ENCODE data around the gene OR6C1. TPM values are rescaled to one million over a fixed set of nuclear protein-coding genes. Genes with fewer than 3 reads are reported as not detected.
"Not testable (repeated sequence)": the region's sequence is repeated elsewhere in the genome, so short reads cannot be mapped to it uniquely, and the experiment has no call there.

The OR6C1 gene
- total RNA-seq (2012; rRNA removed): not detected in 2 replicates

GRCh38 chr12:55314043-55314442 is at the start of gene OR6C1:
Gene OR6C1, plus strand, starts transcription at chr12:55314343. Its CDS starts 6,257 bp downstream, at chr12:55320600.
- H3K36me3 ChIP-seq (ENCODE audit: insufficient read depth, low read length): no peaks in the 10 kb centered on the region
- H3K4me1 ChIP-seq (ENCODE audit: control insufficient read depth, insufficient read depth, low read length): no peaks in the 10 kb centered on the region
- peaks cover 3% of the 10 kb centered on the region for H3K27me3 ChIP-seq (ENCODE audit: control insufficient read depth, insufficient read depth, low read length)
- H3K4me3 ChIP-seq (ENCODE audit: low read length): no peak within 1 kb of the TSS
- H3K9me3 ChIP-seq (replicated peaks; ENCODE audit: low read length): no peaks in the 10 kb centered on the region
- no peak within 1 kb of the TSS for H3K9ac ChIP-seq (ENCODE audit: low read depth, low read length)
- no peak within 1 kb of the TSS for H3K4me2 ChIP-seq (ENCODE audit: low read length)

- Histone ChIP-seq H3K4me1 (ENCODE audit: control insufficient read depth, insufficient read depth, low read length) (no peaks in the 10 kb centered on the region), H3K27me3 (ENCODE audit: control insufficient read depth, insufficient read depth, low read length) (no peaks in the 10 kb centered on the region), H3K9ac (ENCODE audit: low read depth, low read length) (no peak overlapping the region), H3K4me2 (ENCODE audit: low read length) (no peak overlapping the region), H3K9me3 (replicated peaks; ENCODE audit: low read length) (no peaks in the 10 kb centered on the region), H3K4me3 (ENCODE audit: low read length) (no peak overlapping the region), H3K36me3 (ENCODE audit: insufficient read depth, low read length) (no peaks in the 10 kb centered on the region)
Measured at GRCh38 chr12:55280991-55281390, 33.2 kb upstream of the OR6C1 start.

- no peaks in the 10 kb centered on the region for H3K27me3 ChIP-seq (ENCODE audit: control insufficient read depth, insufficient read depth, low read length)
- no peaks in the 10 kb centered on the region for H3K9me3 ChIP-seq (replicated peaks; ENCODE audit: low read length)
Measured at GRCh38 chr12:55289999-55290398, 24.1 kb upstream of the OR6C1 start.

GRCh38 chr12:55296469-55296868 is 17.7 kb upstream of the OR6C1 start, which contains the start of gene OR6C6:
Gene OR6C6, minus strand, starts transcription at chr12:55296569. Its CDS starts 1,337 bp downstream, at chr12:55295232.
- Histone ChIP-seq H3K27me3 (ENCODE audit: control insufficient read depth, insufficient read depth, low read length) (no peaks in the 10 kb centered on the region), H3K4me3 (ENCODE audit: low read length) (no peak within 1 kb of the TSS), H3K36me3 (ENCODE audit: insufficient read depth, low read length) (no peaks in the 10 kb centered on the region), H3K9me3 (replicated peaks; ENCODE audit: low read length) (no peaks in the 10 kb centered on the region), H3K4me2 (ENCODE audit: low read length) (no peak within 1 kb of the TSS), H3K4me1 (ENCODE audit: control insufficient read depth, insufficient read depth, low read length) (no peaks in the 10 kb centered on the region), H3K9ac (ENCODE audit: low read depth, low read length) (no peak within 1 kb of the TSS)

More at GRCh38 chr12:55289999-55290398, 24.1 kb upstream of the OR6C1 start:
- Histone ChIP-seq H3K4me3 (ENCODE audit: low read length) (no peak overlapping the region), H3K4me2 (ENCODE audit: low read length) (no peak overlapping the region), H3K36me3 (ENCODE audit: insufficient read depth, low read length) (no peaks in the 10 kb centered on the region), H3K9ac (ENCODE audit: low read depth, low read length) (no peak overlapping the region), H3K4me1 (ENCODE audit: control insufficient read depth, insufficient read depth, low read length) (no peaks in the 10 kb centered on the region)

GRCh38 chr12:55320201-55320600 is 6.1 kb downstream of the OR6C1 start:
- H3K9me3 ChIP-seq (replicated peaks; ENCODE audit: low read length): no peaks in the 10 kb centered on the region
- no peaks in the 10 kb centered on the region for H3K27me3 ChIP-seq (ENCODE audit: control insufficient read depth, insufficient read depth, low read length)
- H3K36me3 ChIP-seq (ENCODE audit: insufficient read depth, low read length): no peaks in the 10 kb centered on the region
- no peak overlapping the region for H3K9ac ChIP-seq (ENCODE audit: low read depth, low read length)
- no peaks in the 10 kb centered on the region for H3K4me1 ChIP-seq (ENCODE audit: control insufficient read depth, insufficient read depth, low read length)
- no peak overlapping the region for H3K4me2 ChIP-seq (ENCODE audit: low read length)
- no peak overlapping the region for H3K4me3 ChIP-seq (ENCODE audit: low read length)

GRCh38 chr12:55325801-55326200 is 11.7 kb downstream of the OR6C1 start:
- not testable (repeated sequence) for H3K9ac ChIP-seq (ENCODE audit: low read depth, low read length); H3K4me3 ChIP-seq (ENCODE audit: low read length)

GRCh38 chr12:55330446-55330845 is 16.3 kb downstream of the OR6C1 start, which contains the start of gene OR6C3:
Gene OR6C3, plus strand, starts transcription at chr12:55330746. Its CDS starts 955 bp downstream, at chr12:55331701.
- Histone ChIP-seq H3K9me3 (replicated peaks; ENCODE audit: low read length) (no peaks in the 10 kb centered on the region), H3K27me3 (ENCODE audit: control insufficient read depth, insufficient read depth, low read length) (peaks cover 13% of the 10 kb centered on the region), H3K36me3 (ENCODE audit: insufficient read depth, low read length) (no peaks in the 10 kb centered on the region), H3K9ac (ENCODE audit: low read depth, low read length) (no peak within 1 kb of the TSS), H3K4me2 (ENCODE audit: low read length) (no peak within 1 kb of the TSS), H3K4me1 (ENCODE audit: control insufficient read depth, insufficient read depth, low read length) (no peaks in the 10 kb centered on the region), H3K4me3 (ENCODE audit: low read length) (no peak within 1 kb of the TSS)

More at GRCh38 chr12:55325801-55326200, 11.7 kb downstream of the OR6C1 start:
- H3K4me2 ChIP-seq (ENCODE audit: low read length); H3K4me1 ChIP-seq (ENCODE audit: control insufficient read depth, insufficient read depth, low read length); H3K9me3 ChIP-seq (replicated peaks; ENCODE audit: low read length); H3K36me3 ChIP-seq (ENCODE audit: insufficient read depth, low read length); H3K27me3 ChIP-seq (ENCODE audit: control insufficient read depth, insufficient read depth, low read length): not testable (repeated sequence)

- Histone ChIP-seq H3K27me3 (ENCODE audit: control insufficient read depth, insufficient read depth, low read length) (peaks cover 14% of the 10 kb centered on the region), H3K4me3 (ENCODE audit: low read length) (no peak overlapping the region), H3K4me2 (ENCODE audit: low read length) (no peak overlapping the region), H3K9ac (ENCODE audit: low read depth, low read length) (no peak overlapping the region), H3K4me1 (ENCODE audit: control insufficient read depth, insufficient read depth, low read length) (no peaks in the 10 kb centered on the region), H3K36me3 (ENCODE audit: insufficient read depth, low read length) (no peaks in the 10 kb centered on the region), H3K9me3 (replicated peaks; ENCODE audit: low read length) (no peaks in the 10 kb centered on the region)
Measured at GRCh38 chr12:55336002-55336401, 21.9 kb downstream of the OR6C1 start.

- H3K27me3 ChIP-seq (ENCODE audit: control insufficient read depth, insufficient read depth, low read length); H3K4me3 ChIP-seq (ENCODE audit: low read length); H3K4me2 ChIP-seq (ENCODE audit: low read length); H3K9ac ChIP-seq (ENCODE audit: low read depth, low read length); H3K36me3 ChIP-seq (ENCODE audit: insufficient read depth, low read length); H3K4me1 ChIP-seq (ENCODE audit: control insufficient read depth, insufficient read depth, low read length); H3K9me3 ChIP-seq (replicated peaks; ENCODE audit: low read length): not testable (repeated sequence)
Measured at GRCh38 chr12:55355338-55355737, 41.2 kb downstream of the OR6C1 start.

GRCh38 chr12:55362675-55363074 is 48.5 kb downstream of the OR6C1 start, which contains the start of gene OR6C75:
Gene OR6C75, plus strand, starts transcription at chr12:55362975. Its CDS starts 2,136 bp downstream, at chr12:55365111.
- no peak within 1 kb of the TSS for H3K9ac ChIP-seq (ENCODE audit: low read depth, low read length)
- no peaks in the 10 kb centered on the region for H3K36me3 ChIP-seq (ENCODE audit: insufficient read depth, low read length)
- H3K9me3 ChIP-seq (replicated peaks; ENCODE audit: low read length): no peaks in the 10 kb centered on the region
- H3K4me3 ChIP-seq (ENCODE audit: low read length): no peak within 1 kb of the TSS
- H3K4me1 ChIP-seq (ENCODE audit: control insufficient read depth, insufficient read depth, low read length): no peaks in the 10 kb centered on the region
- H3K4me2 ChIP-seq (ENCODE audit: low read length): no peak within 1 kb of the TSS
- peaks cover 8% of the 10 kb centered on the region for H3K27me3 ChIP-seq (ENCODE audit: control insufficient read depth, insufficient read depth, low read length)

GRCh38 chr12:55365086-55365485 is 50.9 kb downstream of the OR6C1 start:
- Histone ChIP-seq H3K9ac (ENCODE audit: low read depth, low read length) (no peak overlapping the region), H3K36me3 (ENCODE audit: insufficient read depth, low read length) (no peaks in the 10 kb centered on the region), H3K9me3 (replicated peaks; ENCODE audit: low read length) (no peaks in the 10 kb centered on the region), H3K4me1 (ENCODE audit: control insufficient read depth, insufficient read depth, low read length) (no peaks in the 10 kb centered on the region), H3K4me3 (ENCODE audit: low read length) (no peak overlapping the region), H3K4me2 (ENCODE audit: low read length) (no peak overlapping the region), H3K27me3 (ENCODE audit: control insufficient read depth, insufficient read depth, low read length) (peaks cover 8% of the 10 kb centered on the region)

All from skeletal muscle satellite cell (primary cell).